Activated CD8-positive, alpha-beta memory T cell treated with anti-CD3 and anti-CD28 coated beads, Interleukin-2, amount 50 U/mL, for 24 hours (primary cell): ENCODE data around the gene MT1F.

ENCODE experiments used
- DNase-seq: peaks from one replicate; pipeline ENCODE4 v3.0.0-alpha.2; 2020; ENCODE audit errors: extremely low read depth

Gene MT1F

DNA sequence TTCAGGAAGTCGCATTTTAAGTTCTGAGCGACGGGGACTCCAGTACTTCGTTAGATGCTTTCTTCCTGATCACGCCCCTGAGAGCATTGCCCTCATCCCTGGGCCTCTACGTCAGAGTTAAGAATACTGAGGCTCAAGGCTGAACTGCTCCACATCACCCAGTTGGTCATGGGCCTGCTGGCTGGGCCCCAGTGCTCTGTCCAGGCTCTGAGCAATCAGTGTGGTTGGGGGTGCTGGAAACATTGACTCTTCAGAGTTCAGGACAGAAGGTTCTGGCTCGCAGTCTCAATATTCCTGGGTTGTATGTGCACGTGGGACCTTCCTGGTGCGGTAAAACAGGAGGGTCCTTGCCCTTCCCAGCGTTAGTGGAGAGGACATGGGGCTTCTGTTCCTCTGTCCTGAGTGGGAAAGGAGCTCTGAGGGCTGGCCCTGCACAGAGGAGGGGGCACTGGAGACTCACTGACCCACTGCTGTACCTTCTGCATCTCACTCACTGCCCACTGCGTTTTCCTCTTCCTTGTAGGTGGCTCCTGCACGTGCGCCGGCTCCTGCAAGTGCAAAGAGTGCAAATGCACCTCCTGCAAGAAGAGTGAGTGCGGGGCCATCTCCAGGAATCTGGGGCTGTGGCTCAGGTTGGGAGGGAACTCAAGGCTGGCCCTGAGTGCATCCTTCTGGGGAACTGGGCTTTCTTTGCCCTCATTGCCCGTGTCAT, 31.7 kb upstream of the MT1F start:
- no peak for DNase-seq

DNA sequence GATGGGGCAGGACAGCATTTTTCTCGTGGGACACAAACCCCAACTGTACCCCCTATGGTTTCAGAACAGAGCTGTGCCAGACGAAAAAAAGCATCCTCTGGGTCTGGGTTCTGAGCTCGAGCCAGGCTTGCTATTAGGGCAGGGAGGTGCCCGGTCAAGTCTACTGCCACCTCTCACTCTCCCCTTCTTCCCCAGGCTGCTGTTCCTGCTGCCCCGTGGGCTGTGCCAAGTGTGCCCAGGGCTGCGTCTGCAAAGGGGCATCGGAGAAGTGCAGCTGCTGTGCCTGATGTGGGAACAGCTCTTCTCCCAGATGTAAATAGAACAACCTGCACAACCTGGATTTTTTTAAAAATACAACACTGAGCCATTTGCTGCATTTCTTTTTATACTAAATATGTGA, 31.1 kb upstream of the MT1F start:
- no peak for DNase-seq

DNA sequence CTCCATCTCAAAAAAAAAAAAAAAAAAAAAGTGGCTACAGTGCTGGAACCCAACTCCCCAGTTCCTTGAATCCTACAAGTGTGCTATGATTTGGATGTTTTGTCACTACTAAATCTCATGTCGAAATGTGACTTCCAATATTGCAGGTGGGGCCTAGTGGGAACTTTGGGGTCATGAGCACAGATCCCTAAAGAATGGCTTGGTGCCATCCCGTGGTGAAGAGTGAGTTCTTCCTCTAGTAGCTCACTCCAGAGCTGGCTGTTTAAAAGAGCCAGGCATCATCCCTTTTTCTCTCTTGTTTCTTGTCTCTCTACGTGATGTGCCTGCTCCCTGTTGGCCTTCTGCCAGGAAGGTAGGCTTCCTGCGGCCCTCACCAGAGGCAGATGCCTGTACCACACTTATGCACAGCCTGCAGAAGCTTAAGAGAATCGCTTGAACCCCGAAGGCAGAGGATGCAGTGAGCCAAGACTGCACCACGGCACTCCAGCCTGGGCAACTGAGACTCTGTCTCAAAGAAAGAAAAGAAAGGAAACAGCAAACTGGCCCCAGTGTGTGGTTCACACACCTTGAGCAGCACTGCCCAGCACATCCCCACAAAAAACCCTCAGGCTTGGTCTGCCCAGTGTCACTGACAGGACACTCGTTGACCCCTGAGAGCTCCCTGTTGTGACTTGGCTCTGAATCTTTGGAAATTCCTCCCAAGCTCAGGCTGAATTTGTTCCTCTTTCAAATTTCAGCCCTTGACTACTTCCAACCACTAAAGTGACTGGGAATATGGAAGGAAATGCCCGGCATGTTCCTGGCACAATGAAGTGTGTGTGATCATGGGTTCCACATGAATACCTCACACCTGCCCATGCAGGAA, 29.0 kb upstream of the MT1F start:
- no peak for DNase-seq

DNA sequence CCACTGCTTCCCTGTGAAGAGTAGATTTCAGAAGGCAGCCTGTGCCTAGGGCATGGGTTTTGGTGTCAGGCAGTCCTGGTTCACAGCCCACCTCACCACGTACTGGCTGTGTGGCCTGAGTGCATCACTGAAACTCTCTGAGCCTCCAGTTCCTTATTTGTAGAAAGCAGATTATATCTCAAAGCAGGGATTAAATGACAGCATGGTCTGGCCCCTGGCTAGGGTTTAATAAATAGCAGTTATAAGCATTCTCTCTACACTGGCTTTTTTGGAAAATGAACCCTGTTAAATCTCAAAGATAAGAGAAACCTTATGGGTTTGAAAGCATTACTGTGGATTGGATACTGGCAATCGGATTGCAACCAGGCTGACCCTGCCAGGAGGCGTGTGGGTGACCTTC, 28.2 kb upstream of the MT1F start:
- no peak for DNase-seq

DNA sequence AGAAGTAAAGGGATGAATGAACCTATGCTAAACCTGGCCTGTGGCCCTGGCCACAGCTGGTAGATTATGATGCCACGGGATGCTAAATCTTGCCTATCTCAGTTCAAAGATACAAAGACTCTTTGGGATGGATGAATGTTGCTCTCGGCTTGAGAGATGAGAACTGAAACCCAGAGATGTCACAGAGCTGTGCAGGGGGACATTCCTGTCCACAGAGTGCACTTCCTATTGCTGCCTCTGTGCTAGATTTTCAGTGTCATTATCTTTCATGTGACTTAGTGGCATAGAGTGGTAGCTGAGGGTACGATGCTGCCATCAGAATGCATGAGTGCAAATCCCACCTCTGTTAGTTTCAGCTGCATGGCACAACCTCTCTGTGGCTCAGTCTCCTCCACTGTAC, 27.6 kb upstream of the MT1F start:
- DNase-seq = no peak

DNA sequence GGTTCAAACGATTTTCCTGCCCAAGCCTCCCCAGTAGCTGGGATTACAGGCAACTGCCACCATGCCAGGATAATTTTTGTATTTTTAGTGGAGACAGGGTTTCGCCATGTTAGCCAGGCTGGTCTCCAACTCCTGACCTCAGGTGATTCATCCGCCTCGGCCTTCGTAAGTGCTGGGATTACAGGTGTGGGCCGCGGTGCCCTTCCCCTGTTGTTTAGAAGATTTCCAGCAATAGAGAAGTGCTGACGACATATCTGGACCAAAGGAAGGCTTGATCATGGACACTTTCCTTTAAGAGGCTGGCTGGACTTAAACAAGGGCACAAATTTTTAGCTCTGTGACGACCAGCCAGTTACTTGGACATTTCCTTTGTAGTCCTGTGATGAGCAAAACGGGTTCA, 26.6 kb upstream of the MT1F start:
- no peak for DNase-seq

DNA sequence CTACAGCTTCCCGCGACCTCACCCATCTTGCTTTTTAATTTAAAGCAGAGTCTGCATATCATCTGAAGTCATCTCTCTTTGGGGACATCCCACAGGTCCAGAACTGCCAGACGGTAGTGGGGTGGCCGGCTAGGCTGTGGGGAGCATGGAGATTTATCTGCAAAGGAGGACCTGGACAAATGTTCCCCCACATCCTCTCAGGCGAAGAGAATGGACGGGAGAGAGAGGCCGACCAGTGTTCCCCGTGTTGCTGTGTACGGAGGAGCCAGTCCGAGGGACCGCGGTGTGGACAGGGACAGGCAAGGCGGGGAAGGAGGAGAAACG, 26.0 kb upstream of the MT1F start:
- no peak for DNase-seq

DNA sequence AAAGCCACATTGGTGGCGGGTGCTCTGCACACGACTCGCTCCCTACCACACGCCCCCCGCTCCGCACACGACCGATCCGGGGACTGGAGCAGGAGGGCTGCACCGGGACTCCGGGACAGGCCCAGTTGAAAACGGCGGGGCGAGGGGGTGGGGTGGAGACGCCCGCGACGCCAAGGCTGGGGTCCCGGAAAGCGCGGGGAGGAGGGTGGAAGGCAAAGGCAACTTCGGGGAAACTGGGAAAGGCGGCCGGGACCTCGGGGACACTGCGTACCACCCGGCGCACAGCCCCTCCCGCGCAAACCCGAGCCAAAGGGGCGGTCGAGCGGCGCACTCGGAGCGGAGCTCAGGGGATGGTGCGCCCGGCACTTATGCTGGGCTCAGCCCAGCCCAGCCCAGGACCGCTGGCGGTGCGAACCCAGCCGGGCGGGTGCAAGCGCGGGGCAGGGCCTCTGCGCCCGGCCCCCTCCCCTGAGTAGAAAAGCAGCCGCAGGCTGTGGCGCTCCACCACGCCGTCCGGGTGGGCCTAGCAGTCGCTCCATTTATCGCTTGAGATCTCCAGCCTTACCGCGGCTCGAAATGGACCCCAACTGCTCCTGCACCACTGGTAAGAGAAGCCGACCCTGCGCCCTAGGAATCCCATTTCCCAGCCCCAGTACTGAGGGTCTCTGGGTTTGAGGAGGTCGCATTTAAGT, 25.5 kb upstream of the MT1F start, which contains the start of gene MT1M:
TSS of gene MT1M (plus strand) at position 504 of the 692 bp plus-strand sequence. CDS start at position 577, 73 bp downstream.
- no peak for DNase-seq

DNA sequence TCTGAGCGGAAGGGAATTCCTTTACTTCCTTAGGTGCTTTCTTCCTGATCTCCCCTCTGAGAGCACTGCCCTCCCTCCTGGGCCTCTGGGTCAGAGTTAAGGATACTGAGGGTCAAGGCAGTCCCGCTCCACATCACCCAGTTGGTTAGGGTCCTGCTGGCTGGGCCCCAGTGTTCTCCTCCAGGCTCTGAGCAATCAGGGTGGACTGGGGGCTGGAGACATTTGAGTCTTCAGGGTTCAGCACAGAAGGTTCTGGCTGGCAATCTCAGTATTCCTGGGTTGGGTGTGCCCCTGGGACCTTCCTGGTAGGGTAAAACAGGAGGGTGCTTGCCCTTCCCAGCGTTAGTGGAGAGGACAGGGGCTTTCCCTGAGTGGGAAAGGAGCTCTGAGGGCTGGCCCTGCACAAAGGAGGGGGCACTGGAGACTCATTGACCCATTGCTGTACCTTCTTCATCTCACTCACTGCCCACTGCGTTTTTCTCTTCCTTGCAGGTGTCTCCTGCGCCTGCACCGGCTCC, 24.9 kb upstream of the MT1F start:
- no peak for DNase-seq

DNA sequence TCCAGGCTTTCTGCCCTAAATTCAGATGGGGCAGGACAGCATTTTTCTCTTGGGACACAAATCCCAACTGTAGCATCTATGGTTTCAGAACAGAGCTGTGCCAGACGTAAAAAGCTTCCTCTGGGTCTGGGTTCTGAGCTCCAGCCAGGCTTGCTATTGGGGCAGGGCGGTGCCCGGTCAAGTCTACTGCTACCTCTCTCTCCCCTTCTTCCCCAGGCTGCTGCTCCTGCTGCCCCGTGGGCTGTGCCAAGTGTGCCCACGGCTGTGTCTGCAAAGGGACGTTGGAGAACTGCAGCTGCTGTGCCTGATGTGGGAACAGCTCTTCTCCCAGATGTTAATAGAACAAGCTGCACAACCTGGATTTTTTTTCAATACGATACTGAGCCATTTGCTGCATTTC, 24.2 kb upstream of the MT1F start:
- DNase-seq = no peak

DNA sequence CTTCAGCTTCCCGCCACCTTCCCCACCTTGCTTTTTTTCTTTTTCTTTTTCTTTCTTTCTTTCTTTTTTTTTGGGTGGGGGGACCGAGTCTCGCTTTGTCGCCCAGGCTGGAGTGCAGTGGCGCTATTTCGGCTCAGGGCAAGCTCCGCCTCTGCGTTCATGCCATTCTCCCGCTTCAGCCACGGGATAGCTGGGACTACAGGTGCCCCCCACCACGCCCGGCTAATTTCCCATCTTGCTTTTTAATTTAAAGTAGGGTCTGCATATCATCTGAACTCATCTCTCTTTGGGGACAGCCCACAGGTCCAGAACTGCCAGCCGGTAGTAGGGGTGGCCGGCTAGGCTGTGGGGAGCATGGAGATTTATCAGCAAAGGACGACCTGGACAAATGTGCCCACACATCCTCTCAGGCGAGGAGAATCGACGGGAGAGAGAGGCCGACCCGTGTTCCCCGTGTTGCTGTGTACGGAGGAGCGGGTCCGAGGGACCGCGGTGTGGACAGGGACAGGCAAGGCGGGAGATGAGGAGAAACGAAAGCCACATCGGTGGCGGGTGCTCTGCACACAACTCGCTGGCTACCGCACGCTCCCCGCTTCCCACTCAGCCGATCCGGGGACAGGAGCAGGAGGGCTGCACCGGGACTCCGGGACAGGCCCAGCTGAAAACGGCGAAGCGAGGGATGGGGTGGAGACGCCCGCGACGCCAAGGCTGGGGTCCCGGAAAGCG, 22.9 kb upstream of the MT1F start:
- DNase-seq = no peak

DNA sequence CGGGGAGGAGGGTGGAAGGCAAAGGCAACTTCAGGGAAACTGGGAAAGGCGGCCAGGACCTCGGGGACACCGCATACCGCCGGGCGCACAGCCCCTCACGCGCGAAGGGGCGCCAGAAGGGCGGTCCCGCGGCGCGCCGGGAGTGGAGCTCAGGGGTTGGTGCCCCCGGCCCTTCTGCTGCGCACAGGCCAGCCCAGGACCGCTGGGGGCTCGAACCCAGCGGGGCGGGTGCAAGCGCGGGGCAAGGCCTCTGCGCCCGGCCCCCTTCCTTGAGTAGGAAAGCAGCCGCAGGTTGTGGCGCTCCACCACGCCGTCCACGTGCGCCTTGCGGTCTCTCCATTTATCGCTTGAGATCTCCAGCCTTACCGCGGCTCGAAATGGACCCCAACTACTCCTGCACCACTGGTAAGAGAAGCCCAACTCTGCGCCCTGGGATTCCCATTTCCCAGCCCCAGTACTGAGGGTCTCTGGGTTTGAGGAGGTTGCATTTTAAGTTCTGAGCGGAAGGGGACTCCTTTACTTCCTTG, 22.3 kb upstream of the MT1F start:
- no peak for DNase-seq

DNA sequence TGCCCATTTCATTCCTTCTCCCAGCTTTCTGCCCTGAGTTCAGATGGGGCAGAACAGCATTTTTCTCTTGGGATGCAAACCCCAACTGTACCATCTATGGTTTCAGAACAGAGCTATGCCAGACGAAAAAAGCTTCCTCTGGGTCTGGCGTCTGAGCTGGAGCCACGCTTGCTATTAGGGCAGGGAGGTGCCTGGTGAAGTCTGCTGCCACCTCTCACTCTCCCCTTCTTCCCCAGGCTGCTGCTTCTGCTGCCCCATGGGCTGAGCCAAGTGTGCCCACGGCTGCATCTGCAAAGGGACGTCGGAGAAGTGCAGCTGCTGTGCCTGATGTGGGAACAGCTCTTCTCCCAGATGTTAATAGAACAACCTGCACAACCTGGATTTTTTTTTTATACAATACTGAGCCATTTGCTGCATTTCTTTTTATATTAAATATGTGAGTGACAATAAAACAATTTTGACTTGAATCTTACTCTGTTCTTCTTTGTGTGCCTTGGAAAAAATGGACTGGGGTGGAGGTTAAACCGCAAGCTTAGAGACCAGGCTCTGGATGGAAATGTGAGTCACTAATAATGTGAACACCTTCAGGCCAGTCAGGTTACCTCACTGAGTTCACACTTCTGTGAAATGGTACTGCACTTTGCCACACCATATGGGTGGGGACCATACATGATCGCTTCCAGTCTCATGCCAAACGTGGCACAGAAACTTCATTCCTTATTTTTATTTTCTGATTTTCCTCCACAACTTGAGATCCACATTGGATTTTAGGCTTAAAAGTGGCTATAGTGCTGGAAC, 20.9 kb upstream of the MT1F start:
- no peak for DNase-seq

DNA sequence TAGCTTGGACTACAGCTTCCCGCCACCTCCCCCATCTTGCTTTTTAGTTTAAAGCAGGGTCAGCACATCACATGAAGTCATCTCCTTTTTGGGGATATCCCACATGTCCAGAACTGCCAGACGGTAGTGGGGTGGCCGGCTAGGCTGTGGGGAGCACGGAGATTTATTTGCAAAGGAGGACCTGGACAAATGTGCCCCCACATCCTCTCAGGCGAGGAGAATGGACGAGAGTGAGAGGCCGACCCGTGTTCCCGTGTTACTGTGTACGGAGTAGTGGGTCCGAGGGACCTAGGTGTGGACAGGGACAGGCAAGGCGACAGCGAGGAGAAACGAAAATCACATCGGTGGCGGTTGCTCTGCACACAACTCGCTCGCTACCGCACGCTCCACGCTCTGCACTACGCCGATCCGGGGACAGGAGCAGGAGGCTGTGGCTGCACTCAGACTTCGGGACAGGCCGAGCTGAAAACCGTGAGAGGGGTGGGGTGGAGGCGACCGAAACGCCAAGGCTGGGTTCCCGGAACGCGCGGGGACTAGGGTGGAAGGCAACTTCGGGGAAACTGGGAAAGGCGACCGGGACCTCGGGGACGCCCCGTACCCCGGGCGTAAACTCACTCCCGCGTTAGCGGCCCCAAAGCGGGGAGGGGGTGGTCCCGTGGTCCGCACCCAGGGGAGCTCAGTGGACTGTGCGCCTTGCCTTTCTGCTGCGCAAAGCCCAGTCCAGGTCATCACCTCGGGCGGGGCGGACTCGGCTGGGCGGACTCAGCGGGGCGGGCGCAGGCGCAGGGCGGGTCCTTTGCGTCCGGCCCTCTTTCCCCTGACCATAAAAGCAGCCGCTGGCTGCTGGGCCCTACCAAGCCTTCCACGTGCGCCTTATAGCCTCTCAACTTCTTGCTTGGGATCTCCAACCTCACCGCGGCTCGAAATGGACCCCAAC, 19.7 kb upstream of the MT1F start, which contains the start of gene MT1A:
TSS of gene MT1A (plus strand) at position 853 of the 937 bp plus-strand sequence. CDS start at position 926, 73 bp downstream.
- no peak for DNase-seq

DNA sequence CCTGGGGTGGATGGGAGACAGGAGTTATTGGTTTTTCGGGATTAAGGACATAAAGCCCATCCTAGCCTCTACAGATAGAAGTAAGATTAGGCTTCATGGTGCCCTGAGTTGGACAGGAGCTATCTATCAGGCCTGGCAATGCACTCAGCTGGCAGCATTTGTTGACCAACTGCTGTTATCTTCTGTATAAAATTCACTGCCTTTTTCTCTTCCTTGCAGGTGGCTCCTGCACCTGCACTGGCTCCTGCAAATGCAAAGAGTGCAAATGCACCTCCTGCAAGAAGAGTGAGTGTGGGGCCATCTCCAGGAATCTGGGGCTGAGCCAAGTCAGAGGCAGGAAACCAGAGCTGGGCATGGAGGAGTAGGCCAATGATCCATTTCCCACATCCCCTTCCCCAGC, 18.7 kb upstream of the MT1F start:
- DNase-seq = no peak

DNA sequence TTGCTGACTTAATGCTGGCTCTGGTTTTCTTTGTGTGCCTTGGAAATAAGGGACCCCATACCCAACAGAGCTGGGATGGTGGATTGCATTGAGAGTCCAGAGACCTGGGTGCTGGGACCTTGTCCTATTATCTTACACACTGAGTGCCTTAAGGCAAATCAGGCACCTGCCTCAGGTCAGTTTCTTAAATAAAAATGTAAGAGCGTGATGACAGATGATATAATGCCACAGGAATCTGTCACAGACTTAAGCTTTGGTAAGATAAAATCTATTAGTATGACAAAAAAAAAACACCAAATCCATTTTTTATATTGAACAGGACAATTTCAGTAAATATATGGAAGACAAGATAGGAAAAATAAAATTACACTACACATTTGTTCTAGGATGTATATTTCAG, 17.7 kb upstream of the MT1F start:
- DNase-seq = no peak

DNA sequence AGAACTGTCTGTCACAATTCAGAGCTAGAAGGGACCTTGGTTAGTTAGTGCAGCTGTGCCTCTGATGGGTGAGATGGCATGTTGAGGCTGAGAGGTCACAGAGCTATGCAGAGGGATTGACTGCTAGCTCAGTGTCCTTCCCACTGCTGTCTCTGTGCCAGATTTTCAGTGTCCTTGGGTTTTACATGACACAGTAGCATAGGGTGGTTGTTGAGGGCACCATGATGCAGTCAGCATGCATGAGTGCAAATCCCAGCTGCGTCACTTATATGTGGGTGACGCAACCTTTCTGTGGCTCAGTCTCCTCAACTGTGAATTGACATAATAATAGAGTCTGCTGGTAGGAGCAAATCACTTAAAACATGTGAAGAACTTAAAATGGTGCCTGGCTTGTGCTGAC, 16.6 kb upstream of the MT1F start:
- no peak for DNase-seq

DNA sequence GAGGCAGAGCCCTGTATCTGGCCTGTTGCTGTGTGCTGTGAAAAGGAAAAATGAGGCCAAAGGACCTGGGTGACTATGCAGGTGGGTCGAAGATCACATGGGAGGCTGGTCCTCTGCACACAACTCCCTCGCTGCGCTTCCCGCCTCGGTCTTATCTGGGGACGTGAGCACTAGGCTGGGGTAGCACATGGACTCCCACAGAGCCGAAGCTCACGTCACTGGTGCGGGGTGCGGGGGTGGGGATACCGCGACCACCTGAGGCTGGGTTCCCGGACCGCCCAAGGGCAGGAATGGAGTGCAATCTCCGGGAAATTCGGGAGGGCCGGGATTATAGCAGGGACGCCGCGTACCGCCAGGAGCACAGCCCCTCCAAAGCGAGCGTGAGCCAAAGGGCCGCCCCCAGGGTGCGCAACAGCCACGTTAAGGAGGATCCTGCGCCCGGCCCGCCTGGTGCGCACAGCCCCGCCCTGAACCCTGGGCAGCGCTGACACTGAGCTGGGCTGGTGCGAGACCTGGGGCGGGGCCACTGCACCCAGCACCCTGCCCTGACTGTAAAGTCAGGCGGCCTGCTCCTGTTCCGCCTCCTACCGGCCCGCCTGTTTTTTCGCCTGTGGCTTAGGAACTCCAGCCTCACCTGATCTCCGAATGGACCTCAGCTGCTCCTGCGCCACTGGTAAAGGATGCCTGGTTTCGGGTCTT, 14.5 kb upstream of the MT1F start:
- no peak for DNase-seq

DNA sequence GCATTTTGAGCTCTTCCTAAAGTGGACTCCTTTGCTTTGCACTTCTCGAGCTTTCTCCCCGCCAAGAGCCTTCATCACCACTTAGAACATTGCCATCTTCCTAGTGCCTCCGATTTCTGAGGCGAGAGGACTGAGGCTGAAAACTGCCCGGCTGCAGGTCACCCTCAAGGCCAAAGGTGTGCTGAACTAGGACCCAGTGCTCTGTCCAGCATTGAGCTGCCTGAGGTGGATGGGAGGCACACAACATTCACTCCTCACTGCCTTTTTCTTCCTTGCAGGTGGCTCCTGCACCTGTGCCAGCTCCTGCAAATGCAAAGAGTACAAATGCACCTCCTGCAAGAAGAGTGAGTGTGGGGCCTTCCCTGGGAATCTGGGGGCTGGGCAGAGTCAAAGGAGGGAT, 13.9 kb upstream of the MT1F start:
- DNase-seq = no peak
